ENCODE measurements around the gene IRAK2. TPM values are rescaled to one million over a fixed set of nuclear protein-coding genes. Genes with fewer than 3 reads are reported as not detected.

The IRAK2 gene
- total RNA-seq, 1 donor from 2014 or later: 0.69 TPM

DNA sequence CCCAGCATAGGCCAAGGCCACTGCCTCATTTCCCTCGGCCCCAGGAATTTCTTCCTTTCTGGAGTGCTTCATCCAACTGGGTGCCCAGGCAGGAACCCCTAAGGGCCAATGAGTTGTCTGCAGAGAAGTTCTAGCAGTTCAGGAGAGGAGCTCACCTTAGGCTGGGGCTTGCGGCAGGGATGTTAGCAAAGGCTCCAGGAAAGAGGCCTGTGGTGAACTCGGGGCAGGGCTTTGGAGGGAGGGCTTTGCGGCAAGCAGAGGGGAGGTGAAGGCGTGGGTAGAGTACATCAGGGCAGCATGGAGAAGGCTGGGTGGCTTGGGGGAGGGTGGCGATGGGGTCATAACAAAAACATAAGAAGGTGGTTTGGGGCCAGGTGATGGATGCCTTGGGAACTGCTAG lies 126.9 kb downstream of the IRAK2 start:
- Mint-ChIP-seq H3K4me1 (no peaks in the 10 kb centered on the region), H3K4me3 (no peak overlapping the region), H3K27ac (no peak overlapping the region), H3K36me3 (peaks cover 2% of the 10 kb centered on the region), H3K27me3 (ENCODE audit: low read depth) (no peaks in the 10 kb centered on the region), H3K9me3 (no peaks in the 10 kb centered on the region)
- no peak for DNase-seq (ENCODE audit: low spot score in 2 of 2, unreplicated experiment in 2 of 2)
- TF ChIP-seq, protein P1, sequence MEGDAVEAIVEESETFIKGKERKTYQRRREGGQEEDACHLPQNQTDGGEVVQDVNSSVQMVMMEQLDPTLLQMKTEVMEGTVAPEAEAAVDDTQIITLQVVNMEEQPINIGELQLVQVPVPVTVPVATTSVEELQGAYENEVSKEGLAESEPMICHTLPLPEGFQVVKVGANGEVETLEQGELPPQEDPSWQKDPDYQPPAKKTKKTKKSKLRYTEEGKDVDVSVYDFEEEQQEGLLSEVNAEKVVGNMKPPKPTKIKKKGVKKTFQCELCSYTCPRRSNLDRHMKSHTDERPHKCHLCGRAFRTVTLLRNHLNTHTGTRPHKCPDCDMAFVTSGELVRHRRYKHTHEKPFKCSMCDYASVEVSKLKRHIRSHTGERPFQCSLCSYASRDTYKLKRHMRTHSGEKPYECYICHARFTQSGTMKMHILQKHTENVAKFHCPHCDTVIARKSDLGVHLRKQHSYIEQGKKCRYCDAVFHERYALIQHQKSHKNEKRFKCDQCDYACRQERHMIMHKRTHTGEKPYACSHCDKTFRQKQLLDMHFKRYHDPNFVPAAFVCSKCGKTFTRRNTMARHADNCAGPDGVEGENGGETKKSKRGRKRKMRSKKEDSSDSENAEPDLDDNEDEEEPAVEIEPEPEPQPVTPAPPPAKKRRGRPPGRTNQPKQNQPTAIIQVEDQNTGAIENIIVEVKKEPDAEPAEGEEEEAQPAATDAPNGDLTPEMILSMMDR (IDR thresholded peaks at IDR 0.05; ENCODE audit: unreplicated experiment): no peak

DNA sequence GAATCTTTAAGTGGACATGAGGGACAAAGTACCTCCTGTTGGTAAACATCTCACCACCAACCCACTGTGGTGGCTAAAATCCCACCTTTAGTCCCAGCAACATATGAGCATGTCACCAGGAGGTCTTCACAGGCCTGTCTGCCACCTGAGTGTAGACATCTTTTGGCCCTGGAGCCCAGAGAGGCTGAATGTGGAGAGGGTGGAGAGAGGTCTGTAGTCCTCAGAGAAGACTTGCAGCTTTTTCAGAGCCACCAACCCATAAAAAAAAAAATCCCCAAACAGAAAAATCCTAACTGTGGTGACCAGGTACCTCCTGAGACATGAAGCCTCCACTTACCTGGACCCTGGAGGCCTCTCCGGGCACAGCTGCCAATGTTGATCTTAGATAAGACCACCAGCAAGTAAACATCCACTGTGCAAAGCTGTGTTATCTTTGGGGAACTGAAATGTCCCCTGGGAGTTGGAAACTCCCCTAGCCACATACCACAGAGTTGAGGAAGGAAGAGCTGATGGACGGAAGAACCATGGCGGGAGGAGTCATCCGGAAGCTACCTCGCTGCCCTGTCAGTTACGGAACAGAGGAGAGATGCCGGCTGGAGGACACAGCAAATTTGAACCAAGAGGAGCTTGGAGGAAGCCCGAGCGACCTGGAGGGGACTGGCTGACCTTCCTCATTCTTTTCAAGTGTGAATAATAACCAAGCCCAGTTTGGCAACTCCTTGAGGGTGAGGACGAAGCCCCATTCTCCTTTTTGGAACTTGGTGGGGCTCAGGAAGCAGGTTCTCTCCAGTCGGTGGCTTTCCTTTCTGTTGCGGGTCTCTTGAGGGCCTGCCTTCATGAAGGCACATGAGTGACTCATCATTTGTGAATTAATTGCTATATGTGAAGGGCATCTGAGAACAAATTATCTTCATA lies 128.0 kb downstream of the IRAK2 start, which contains the start of gene GHRL:
Gene GHRL (minus strand): TSS at position 443 of the 915 bp plus-strand sequence. CDS start 2,767 bp downstream, outside the sequence.
- no peaks in the 10 kb centered on the region for H3K4me1 Mint-ChIP-seq
- TF ChIP-seq, protein P1 (IDR thresholded peaks at IDR 0.05; ENCODE audit: unreplicated experiment): no peak
- H3K27me3 Mint-ChIP-seq (ENCODE audit: low read depth): no peaks in the 10 kb centered on the region
- H3K4me3 Mint-ChIP-seq: no peak within 1 kb of the TSS
- DNase-seq (ENCODE audit: low spot score in 2 of 2, unreplicated experiment in 2 of 2): no peak
- no peaks in the 10 kb centered on the region for H3K9me3 Mint-ChIP-seq
- H3K36me3 Mint-ChIP-seq: peaks cover 5% of the 10 kb centered on the region
- H3K27ac Mint-ChIP-seq: no peak within 1 kb of the TSS

Other genes starting within 250 kb of the IRAK2 start
- 28.8 to 30.2 TPM (median 29.6 TPM) in 3 replicates for gene IL17RC, start 247.8 kb upstream of the IRAK2 start, total RNA-seq
- gene CRELD1, start 231.1 kb upstream of the IRAK2 start, total RNA-seq: 39.8 to 42.3 TPM (median 40.5 TPM) in 3 replicates
- 8.2 to 9.2 TPM (median 8.3 TPM) in 3 replicates for gene PRRT3, start 212.5 kb upstream of the IRAK2 start, total RNA-seq
- 30.6 to 35.8 TPM (median 34.7 TPM) in 3 replicates for gene EMC3, start 178.1 kb upstream of the IRAK2 start, total RNA-seq
- gene FANCD2, start 138.5 kb upstream of the IRAK2 start, total RNA-seq: 17.9 to 21.1 TPM (median 20.2 TPM) in 3 replicates
- not detected in 3 replicates for gene FANCD2OS, start 56.7 kb upstream of the IRAK2 start, total RNA-seq
- 120 to 126 TPM (median 121 TPM) in 3 replicates for gene BRK1, start 49.2 kb upstream of the IRAK2 start, total RNA-seq
- gene VHL, start 23.1 kb upstream of the IRAK2 start, total RNA-seq: 71.2 to 73.7 TPM (median 72.9 TPM) in 3 replicates
- 38.7 to 40.6 TPM (median 40.2 TPM) in 3 replicates for gene TATDN2, start 83.5 kb downstream of the IRAK2 start, total RNA-seq
- gene GHRL, start 128.0 kb downstream of the IRAK2 start, total RNA-seq: 0.73 to 1.9 TPM (median 0.96 TPM) in 3 replicates
- gene SEC13, start 156.2 kb downstream of the IRAK2 start, total RNA-seq: 138 to 146 TPM (median 138 TPM) in 3 replicates

Measured in mesothelial cell of epicardium (in vitro differentiated cells).